OCI-LY3 (cell line): ENCODE results near the gene PKIG.
"Not testable (repeated sequence)": the region's sequence is repeated elsewhere in the genome, so short reads cannot be mapped to it uniquely, and the experiment has no call there.

Experiments used
- H2AFZ ChIP-seq: fragments of 200-600, 300-600 bp; shearing (Covaris generic); 2 replicates; pipeline ENCODE4 v1.6.0; 2014; ENCODE audit warnings: antibody characterized with exemption, low read depth, low read length
- H3K27ac ChIP-seq: fragments of 200-600, 300-600 bp; sonication (generic); 2 replicates; pipeline ENCODE4 v1.5.1; 2014; ENCODE audit warnings: mild to moderate bottlenecking, low read length, moderate library complexity, mixed read lengths
- H3K27me3 ChIP-seq: fragments of 200-600, 300-600 bp; sonication (generic); 2 replicates; pipeline ENCODE4 v1.6.1; 2014; ENCODE audit warnings: low read depth, low read length, mixed read lengths
- H3K36me3 ChIP-seq: fragments of 200-600, 300-600 bp; sonication (generic); replicated peaks from 2 replicates; pipeline ENCODE3; 2014; ENCODE audit warnings: low read depth, low read length, mixed read lengths
- H3K4me1 ChIP-seq: fragments of 300-600, 200-600 bp; sonication (generic); 2 replicates; pipeline ENCODE4 v1.6.1; 2014; ENCODE audit warnings: low read length, mixed read lengths
- H3K4me2 ChIP-seq: fragments of 200-600, 300-600 bp; sonication (generic); 2 replicates; pipeline ENCODE4 v1.6.1; 2014; ENCODE audit warnings: low read length, mixed read lengths
- H3K4me3 ChIP-seq: fragments of 300-600, 200-600 bp; sonication (generic); 2 replicates; pipeline ENCODE4 v1.5.1; 2014; ENCODE audit warnings: antibody characterized with exemption, mild to moderate bottlenecking, low read length, moderate library complexity
- H3K79me2 ChIP-seq: fragments of 300-600, 200-600 bp; shearing (Covaris generic); 2 replicates; pipeline ENCODE4 v1.6.1; 2014; ENCODE audit warnings: mild to moderate bottlenecking, low read length, mixed read lengths
- H3K9ac ChIP-seq: fragments of 300-600, 200-600 bp; shearing (Covaris generic); 2 replicates; pipeline ENCODE4 v1.6.0; 2014; ENCODE audit warnings: mild to moderate bottlenecking, low read length, moderate library complexity
- H3K9me3 ChIP-seq: fragments of 200-600, 300-600 bp; shearing (Covaris generic); 2 replicates; pipeline ENCODE4 v1.6.1; 2014; ENCODE audit warnings: low read length, mixed read lengths; ENCODE audit not compliant: insufficient read depth
- H4K20me1 ChIP-seq: fragments of 200-600, 300-600 bp; sonication (generic); 2 replicates; pipeline ENCODE4 v1.6.1; 2016; ENCODE audit warnings: low read length, mixed read lengths; ENCODE audit not compliant: insufficient read depth
- CTCF ChIP-seq: fragments of 200-600, 300-600 bp; sonication (generic); IDR thresholded peaks from 2 replicates; pipeline ENCODE4 v1.5.1; 2014; ENCODE audit warnings: antibody characterized with exemption, low read length, low read depth
- EZH2phosphoT487 ChIP-seq: fragments of 200-600 bp; shearing (Covaris generic); IDR thresholded peaks from 2 replicates; pipeline ENCODE4 v1.6.1; 2018; ENCODE audit warnings: antibody characterized with exemption, mixed run types, low read depth

Gene PKIG

GRCh38 chr20:44585057-44585963 is 2.9 kb downstream of the PKIG start:
- H3K27me3 ChIP-seq: no peaks in the 10 kb centered on the region
- TF ChIP-seq CTCF (no peak), EZH2phosphoT487 (no peak)
- H3K4me2 ChIP-seq: peak overlapping the region; percentile 96
- peak overlapping the region; percentile 90 for H3K27ac ChIP-seq
- peak overlapping the region; percentile 80 for H3K4me3 ChIP-seq
- H2AFZ ChIP-seq: no peak overlapping the region
- H3K4me1 ChIP-seq: peaks cover 80% of the 10 kb centered on the region
- H4K20me1 ChIP-seq: peaks cover 18% of the 10 kb centered on the region
- peaks cover 96% of the 10 kb centered on the region for H3K79me2 ChIP-seq
- H3K9ac ChIP-seq: peak overlapping the region; percentile 98
- H3K36me3 ChIP-seq: peaks cover 62% of the 10 kb centered on the region
- 0 out of 2 replicates have a peak, but pooled peaks cover 3% of the 10 kb centered on the region for H3K9me3 ChIP-seq

GRCh38 chr20:44586289-44586911 is 4.0 kb downstream of the PKIG start:
- peak overlapping the region; percentile 96 for H3K4me2 ChIP-seq
- H4K20me1 ChIP-seq: peaks cover 28% of the 10 kb centered on the region
- no peaks in the 10 kb centered on the region for H3K27me3 ChIP-seq
- H3K4me3 ChIP-seq: peak overlapping the region; percentile 80
- 0 out of 2 replicates have a peak, but pooled peaks cover 3% of the 10 kb centered on the region for H3K9me3 ChIP-seq
- peaks cover 80% of the 10 kb centered on the region for H3K4me1 ChIP-seq
- peaks cover 72% of the 10 kb centered on the region for H3K36me3 ChIP-seq
- TF ChIP-seq CTCF (no peak), EZH2phosphoT487 (no peak)
- peaks cover 96% of the 10 kb centered on the region for H3K79me2 ChIP-seq
- peak overlapping the region; percentile 90 for H3K27ac ChIP-seq
- no peak overlapping the region for H2AFZ ChIP-seq
- peak overlapping the region; percentile 98 for H3K9ac ChIP-seq

- Histone ChIP-seq H2AFZ (no peak overlapping the region), H3K4me2 (peak overlapping the region; percentile 95), H3K9me3 (0 out of 2 replicates have a peak, but pooled peaks cover 3% of the 10 kb centered on the region), H3K79me2 (peaks cover 96% of the 10 kb centered on the region), H3K27ac (peak overlapping the region; percentile 90), H3K9ac (peak overlapping the region; percentile 96), H4K20me1 (peaks cover 36% of the 10 kb centered on the region), H3K36me3 (peaks cover 80% of the 10 kb centered on the region), H3K27me3 (no peaks in the 10 kb centered on the region), H3K4me1 (peaks cover 79% of the 10 kb centered on the region), H3K4me3 (peak overlapping the region; percentile 72)
- TF ChIP-seq EZH2phosphoT487: no peak
- no peak for TF ChIP-seq CTCF
These were observed 4.9 kb downstream of the PKIG start for GRCh38 chr20:44587035-44587980.

- H4K20me1 ChIP-seq: peaks cover 46% of the 10 kb centered on the region
- peak overlapping the region; percentile 90 for H3K27ac ChIP-seq
- H2AFZ ChIP-seq, H3K27me3 ChIP-seq, H3K9me3 ChIP-seq: not testable (repeated sequence)
- H3K4me2 ChIP-seq: peak overlapping the region; percentile 95
- peak overlapping the region; percentile 72 for H3K4me3 ChIP-seq
- peaks cover 89% of the 10 kb centered on the region for H3K4me1 ChIP-seq
- H3K79me2 ChIP-seq: peaks cover 96% of the 10 kb centered on the region
- peaks cover 80% of the 10 kb centered on the region for H3K36me3 ChIP-seq
- peak overlapping the region; percentile 96 for H3K9ac ChIP-seq
These were observed 5.9 kb downstream of the PKIG start for GRCh38 chr20:44588321-44588720.
